Activated CD4-positive, alpha-beta T cell treated with anti-CD3 and anti-CD28 coated beads, Interleukin-2, amount 50 U/mL, for 4 hours (primary cell): ENCODE data around the gene LRRC61.

Experiments
- DNase-seq, 2 experiments: peaks; one replicate each; pipeline ENCODE4 v3.0.0-alpha.2; 2020

The LRRC61 gene

DNA sequence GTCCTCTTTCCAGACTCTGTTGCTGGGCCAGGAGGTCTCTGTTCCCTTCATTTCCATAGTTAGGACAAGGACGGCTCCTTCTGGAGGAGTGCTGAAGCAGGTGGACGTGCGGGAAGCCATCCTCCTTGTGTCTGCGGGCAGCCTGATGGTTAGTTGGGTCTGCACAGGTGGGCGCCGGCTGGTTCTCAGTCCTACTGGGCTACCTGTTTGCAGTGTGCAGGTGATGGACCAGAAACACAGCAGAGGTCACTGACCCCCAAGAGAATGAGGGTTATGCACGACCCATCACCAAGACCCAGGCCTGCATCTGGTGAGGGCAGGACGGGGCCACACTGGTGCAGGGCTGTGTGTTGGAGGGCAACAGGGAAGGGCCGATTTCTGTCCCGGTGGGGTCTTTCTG lies 10.5 kb downstream of the LRRC61 start:
- no peak for DNase-seq

DNA sequence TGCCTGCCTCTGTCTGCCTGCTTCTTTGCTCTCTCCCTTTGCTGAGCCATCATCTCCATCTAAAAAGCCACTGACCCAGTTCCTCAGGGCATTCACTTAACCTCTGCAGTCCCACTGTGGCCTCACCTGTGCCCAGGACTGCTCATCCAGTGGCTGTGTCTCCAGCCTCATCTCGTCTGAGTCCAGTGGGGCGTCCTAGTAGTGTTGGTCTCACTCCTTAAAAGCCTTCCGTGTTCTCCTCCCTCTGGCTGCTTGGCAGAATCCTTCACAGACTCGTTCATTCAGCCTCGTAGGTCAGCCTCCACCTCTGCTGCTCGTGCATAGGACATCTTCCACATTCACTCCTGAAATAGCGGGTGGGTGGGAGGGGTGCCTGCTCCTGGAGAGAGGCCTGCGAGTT lies 11.0 kb downstream of the LRRC61 start:
- no peak for DNase-seq

- DNase-seq: no peak
Measured at GRCh38 chr7:150335108-150335773, 12.1 kb downstream of the LRRC61 start.

DNA sequence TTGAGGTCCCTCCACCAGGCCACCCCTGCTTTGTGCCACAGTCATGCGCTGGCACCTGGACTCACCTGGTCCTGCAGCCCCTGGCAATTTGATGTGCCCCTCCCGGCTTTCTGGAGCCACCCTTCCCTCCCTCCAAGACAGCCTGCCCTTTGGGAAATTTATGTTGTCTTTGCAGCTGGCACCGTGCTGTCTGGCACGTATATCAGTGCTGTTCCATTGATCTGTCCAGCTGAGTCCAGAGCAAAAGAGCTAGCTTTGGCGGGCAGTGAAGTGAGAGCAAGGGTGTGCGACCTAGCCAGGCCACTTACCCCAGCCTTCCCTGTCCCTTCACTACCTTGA lies 12.6 kb downstream of the LRRC61 start:
- DNase-seq: no peak

DNA sequence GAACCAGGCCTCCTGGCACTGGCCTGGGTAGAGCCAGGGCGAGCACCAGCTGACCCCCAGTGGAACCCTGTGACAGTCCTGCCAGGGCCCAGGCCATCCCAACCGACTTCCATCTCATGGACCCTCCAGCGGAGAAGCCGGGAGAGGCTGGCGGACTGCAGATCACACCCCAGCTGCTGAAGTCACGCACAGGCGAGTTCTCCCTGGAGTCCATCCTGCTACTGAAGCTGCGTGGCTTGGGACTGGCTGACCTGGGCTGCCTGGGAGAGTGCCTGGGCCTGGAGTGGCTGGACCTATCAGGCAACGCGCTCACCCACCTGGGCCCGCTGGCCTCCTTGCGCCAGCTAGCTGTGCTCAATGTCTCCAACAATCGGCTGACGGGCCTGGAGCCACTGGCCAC lies 13.6 kb downstream of the LRRC61 start:
- no peak for DNase-seq

DNA sequence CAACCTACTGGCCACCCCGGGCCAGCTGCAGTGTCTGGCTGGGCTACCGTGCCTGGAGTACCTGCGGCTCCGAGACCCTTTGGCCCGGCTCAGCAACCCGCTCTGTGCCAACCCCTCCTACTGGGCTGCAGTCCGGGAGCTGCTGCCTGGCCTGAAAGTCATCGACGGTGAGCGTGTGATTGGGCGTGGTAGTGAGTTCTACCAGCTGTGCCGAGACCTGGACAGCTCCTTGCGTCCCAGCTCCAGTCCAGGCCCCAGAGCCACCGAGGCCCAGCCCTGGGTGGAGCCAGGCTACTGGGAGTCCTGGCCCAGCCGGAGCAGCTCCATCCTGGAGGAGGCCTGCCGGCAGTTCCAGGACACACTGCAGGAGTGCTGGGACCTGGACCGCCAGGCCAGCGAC lies 14.0 kb downstream of the LRRC61 start:
- no peak for DNase-seq

DNA sequence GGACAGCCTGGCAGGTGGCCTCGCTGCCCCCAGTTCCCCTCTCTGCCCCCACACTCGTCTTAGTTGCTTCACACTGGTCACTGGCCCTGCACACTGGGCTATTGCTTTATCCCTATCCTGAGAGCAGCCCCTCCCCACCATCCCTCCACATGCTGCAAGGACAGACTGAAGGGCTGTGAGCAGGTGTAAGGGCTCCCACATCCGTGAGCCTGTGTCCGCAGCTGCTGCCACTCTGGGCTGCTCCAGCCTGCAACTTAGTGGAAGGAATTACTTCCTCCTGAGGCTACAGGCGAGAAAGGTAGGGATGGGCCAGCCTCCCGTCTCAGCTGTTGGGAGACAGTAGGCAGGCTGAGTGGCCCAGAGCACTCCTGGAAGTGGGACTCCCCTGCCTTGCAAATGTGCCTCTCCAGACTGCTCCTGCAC lies 14.5 kb downstream of the LRRC61 start:
- no peak for DNase-seq

DNA sequence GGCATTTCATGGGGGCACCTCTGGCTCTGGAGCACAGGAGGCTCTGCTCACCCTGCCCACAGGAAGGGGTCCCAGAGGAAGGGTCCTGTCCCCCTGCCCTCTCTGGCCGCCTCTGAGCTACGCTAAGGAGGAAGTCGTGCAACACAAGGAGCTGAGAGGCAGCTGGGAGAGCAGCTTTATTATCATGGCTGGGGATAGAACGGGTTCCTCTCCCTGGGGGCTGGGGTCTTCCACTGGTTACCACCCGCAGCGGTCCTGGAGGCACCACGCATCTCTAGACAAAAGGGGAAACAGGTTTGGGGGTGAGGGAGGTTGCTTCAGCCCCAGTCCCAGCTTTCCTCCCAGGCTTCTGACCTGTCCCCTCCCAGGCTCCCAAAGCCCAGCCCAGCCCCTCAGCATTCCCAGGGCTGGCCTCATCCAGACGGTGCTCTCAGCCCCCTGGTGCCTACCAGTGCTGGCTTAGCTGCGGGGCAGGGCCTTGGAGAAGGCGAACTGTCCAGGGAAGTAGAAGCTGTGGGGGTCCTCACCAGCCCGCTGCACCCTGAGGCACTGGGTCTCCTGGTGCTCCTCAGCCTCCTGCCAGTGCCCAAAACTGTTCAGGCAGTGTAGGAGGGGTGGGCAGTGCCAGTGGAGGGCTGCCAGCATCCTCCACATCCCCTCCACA lies 15.1 kb downstream of the LRRC61 start:
- DNase-seq: no peak

DNA sequence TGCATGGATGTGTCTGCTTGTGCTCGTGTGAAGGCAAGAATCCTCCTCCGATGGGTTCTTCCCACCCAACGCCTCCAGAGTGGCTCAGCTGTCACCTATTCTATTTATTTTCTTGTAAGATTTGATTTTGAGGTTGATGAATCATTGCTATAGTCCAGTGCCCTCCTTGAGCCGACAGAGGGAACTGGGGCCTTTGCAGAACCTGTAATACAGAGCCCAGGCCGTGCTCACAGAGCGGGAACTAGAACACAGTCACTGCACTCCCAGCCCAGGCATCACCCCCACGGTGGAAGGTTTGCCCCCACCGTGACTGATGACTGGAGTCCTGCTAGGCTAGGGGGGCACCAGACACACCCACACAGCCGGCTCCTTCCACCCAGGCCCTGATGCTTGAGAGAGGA lies 16.3 kb downstream of the LRRC61 start:
- no peak for DNase-seq

DNA sequence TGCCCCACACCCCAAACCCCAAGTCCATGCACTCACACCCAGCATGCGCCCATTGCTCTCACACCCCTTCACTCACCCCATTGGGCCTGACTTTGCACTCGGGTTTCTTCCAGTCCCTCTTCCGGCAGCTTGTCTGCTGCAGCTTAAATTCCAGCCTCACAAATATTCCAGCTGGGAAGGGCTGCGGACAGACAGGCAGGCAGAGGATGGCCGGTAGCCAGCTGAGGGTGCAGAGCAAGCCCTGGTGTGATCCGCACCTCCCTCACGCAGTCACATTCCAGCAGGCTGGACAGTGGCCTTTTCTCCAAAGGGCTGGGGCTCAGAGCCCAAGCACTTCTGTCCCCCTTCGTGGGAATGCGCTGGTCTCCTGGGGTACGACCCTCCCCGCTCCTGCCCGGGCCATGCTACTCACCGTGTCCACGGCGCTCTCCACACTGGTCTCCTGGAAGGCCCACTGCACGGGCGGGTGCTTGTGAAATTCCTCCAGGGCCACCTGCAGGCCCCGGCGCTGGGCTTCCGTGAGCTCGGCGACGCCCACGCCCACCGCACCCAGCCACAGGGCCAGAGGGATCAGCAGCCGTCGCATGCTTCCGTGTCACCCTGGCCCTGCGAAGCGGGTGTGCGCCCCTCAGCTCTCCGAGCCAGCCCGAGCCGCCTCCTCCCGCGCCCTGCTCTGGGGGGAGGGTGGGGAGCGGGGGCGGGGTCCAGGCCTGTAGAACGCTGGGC lies 17.0 kb downstream of the LRRC61 start:
- no peak for DNase-seq

- DNase-seq: no peak
Measured at GRCh38 chr7:150340875-150341262, 17.7 kb downstream of the LRRC61 start.

GRCh38 chr7:150341263-150342120 lies 18.3 kb downstream of the LRRC61 start, which contains the start of gene RARRES2:
RARRES2 (minus strand) TSS chr7:150341629; CDS start chr7:150340609, 1,020 bp downstream.
- no peak for DNase-seq

DNA sequence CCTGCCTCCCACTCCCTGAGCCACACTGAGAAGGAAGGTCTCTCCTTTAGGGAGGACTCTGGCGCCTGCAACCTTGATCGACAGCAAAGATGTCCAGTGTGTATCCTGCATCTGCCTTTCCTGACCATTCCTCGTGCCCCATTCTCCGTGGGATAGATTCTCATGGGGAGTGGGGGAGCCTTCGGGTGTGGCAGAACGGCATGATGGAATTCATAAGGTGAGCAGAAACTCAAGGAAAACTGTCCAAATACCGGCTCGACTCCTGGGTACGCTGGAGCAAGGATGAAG lies 18.9 kb downstream of the LRRC61 start:
- no peak for DNase-seq

DNA sequence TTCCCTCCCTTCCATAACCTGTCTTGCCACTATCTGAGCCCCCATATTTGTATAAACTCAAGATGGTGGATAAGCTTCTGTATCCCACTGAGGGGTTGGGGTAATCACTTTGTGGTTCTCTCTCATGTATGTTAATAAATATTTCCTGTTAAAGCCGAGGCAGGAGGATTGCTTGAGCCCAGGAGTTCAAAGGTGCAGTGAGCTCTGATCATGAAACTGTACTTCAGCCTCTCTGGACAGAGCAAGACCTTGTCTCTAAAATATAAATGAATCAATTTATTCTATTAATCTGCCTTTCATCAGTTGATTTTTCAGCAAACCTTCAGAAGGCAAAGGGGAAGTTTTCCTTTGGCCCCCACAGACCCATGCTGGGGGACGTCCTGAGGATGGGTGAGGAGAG lies 20.1 kb downstream of the LRRC61 start:
- no peak for DNase-seq

GRCh38 chr7:150344299-150344698 lies 21.1 kb downstream of the LRRC61 start:
- DNase-seq: no peak

DNA sequence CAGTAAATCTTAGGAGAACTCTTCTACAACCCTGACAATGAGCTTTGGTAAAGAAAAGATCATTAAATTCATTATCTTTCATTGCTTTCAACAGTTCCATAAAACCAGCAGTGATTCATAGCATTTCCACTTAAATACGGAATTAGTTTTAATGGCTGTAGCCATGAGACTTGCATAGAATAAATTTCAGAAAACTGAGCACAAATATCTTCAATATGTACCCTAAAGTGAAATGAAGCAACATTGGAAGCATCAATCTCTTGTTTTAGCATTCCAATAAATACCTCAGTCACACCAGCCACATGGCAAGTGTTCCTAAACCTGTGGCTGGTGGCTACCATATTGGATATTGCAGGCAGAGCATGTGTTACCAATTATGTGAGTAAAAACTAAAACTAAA lies 21.9 kb downstream of the LRRC61 start:
- no peak for DNase-seq

GRCh38 chr7:150346922-150347321 lies 23.8 kb downstream of the LRRC61 start:
- no peak for DNase-seq

DNA sequence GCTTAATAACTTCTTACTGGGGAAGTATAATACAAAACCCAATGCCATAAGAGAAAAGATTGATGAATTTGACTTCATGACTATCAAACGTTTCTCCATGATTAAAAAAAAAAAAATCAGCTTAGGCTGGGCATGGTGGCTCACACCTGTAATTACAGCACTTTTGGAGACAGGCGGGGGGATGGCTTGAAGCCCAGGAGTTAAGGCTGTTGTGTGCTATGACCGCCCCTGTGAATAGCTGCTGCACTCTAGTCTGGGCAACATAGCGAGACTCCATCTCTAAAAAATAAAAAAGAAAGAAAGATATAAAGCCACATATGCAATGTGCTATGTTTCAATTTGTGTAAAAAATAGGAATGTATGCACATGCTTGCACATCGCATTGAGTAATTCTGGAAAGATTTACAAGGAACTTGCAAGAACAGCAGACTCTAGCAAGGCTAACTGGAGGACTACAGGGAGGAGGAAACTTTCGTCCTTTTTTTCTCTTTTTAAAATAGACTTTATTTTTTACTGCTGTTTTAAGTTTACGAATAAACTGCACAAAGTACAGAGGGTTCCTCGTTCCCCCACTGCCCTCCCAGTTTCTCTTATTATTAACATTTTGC lies 28.5 kb downstream of the LRRC61 start:
- no peak for DNase-seq

GRCh38 chr7:150355666-150356059 lies 32.5 kb downstream of the LRRC61 start:
- DNase-seq: no peak

GRCh38 chr7:150356265-150356897 lies 33.2 kb downstream of the LRRC61 start:
- no peak for DNase-seq

DNA sequence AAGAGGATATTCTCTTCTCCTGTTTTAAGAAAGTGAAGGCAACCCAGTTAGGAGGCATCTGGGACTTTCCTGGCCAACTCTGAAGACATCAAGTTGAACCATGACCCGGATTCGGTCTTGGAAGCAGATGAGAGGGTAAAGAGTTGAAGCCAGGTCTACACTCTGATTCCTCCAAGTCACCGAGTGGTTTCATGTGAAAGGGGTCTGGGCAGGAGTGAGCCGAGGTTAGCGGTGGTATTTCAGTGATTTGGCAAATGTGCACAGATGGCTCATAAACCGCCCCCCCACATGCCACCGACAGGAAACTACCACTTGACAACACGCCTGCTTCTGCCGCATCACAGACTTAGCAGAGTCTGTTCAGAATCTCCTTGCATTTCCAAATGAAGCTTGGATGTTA lies 34.1 kb downstream of the LRRC61 start:
- peak; percentile 60 to 67 for DNase-seq

GRCh38 chr7:150357771-150358427 lies 34.7 kb downstream of the LRRC61 start:
- no peak for DNase-seq
